Measurements from ENCODE around the gene ARTN. TPM values are rescaled to one million over a fixed set of nuclear protein-coding genes. Genes with fewer than 3 reads are reported as not detected.

The ARTN gene
- total RNA-seq, 1 donor from 2014 or later = 1.6 TPM

DNA sequence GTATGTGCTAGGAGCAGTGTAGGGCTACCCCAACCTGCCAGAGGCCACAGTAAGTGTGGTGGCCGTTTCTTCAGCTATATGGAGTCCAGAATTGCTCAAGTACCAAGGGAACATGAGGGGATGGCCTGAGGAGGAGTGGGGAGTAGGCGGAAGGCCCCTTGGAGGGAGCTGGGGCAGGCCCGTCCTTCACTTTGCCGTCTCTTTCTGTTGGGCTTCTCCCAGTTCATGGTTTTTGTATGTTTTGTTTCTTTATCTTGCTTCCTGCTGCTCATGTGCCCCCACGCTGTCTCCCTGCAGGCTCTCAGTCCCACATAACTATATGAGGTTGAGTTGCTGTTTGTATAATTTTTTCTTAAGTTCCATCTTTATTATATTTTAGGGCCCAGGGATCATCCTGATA, 30.3 kb downstream of the ARTN start:
- Mint-ChIP-seq H3K4me1 (no peaks in the 10 kb centered on the region), H3K27ac (no peak overlapping the region), H3K4me3 (no peak overlapping the region), H3K9me3 (peaks cover 11% of the 10 kb centered on the region), H3K27me3 (ENCODE audit: low read depth) (no peaks in the 10 kb centered on the region), H3K36me3 (peaks cover 13% of the 10 kb centered on the region)
- no peak for DNase-seq (ENCODE audit: low spot score in 2 of 2, unreplicated experiment in 2 of 2)
- TF ChIP-seq, protein P1, sequence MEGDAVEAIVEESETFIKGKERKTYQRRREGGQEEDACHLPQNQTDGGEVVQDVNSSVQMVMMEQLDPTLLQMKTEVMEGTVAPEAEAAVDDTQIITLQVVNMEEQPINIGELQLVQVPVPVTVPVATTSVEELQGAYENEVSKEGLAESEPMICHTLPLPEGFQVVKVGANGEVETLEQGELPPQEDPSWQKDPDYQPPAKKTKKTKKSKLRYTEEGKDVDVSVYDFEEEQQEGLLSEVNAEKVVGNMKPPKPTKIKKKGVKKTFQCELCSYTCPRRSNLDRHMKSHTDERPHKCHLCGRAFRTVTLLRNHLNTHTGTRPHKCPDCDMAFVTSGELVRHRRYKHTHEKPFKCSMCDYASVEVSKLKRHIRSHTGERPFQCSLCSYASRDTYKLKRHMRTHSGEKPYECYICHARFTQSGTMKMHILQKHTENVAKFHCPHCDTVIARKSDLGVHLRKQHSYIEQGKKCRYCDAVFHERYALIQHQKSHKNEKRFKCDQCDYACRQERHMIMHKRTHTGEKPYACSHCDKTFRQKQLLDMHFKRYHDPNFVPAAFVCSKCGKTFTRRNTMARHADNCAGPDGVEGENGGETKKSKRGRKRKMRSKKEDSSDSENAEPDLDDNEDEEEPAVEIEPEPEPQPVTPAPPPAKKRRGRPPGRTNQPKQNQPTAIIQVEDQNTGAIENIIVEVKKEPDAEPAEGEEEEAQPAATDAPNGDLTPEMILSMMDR (IDR thresholded peaks at IDR 0.05; ENCODE audit: unreplicated experiment) = no peak

DNA sequence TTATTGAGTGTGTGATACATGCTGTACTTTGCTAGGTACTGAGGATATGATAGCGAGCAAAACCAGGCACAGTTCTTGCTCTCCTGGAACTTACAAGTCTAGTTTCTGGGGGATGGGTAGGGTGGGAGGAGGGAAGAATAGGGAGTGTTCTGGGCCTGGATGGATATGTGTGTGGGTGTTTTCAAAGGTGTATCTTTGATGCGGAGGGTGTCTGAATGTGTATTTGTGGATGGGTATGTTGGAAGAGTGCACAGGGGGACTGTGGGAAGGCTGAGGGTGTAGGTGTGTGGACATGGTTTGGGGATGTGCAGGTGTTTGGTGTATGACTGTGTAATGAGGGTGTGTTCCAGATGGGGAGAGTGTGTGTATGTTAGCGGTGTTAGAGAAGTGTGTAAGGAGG, 31.7 kb downstream of the ARTN start:
- peaks cover 7% of the 10 kb centered on the region for H3K4me1 Mint-ChIP-seq
- TF ChIP-seq, protein P1 (IDR thresholded peaks at IDR 0.05; ENCODE audit: unreplicated experiment) = no peak
- H3K27ac Mint-ChIP-seq = no peak overlapping the region
- peaks cover 13% of the 10 kb centered on the region for H3K36me3 Mint-ChIP-seq
- H3K27me3 Mint-ChIP-seq (ENCODE audit: low read depth) = no peaks in the 10 kb centered on the region
- no peak for DNase-seq (ENCODE audit: low spot score in 2 of 2, unreplicated experiment in 2 of 2)
- peaks cover 11% of the 10 kb centered on the region for H3K9me3 Mint-ChIP-seq
- H3K4me3 Mint-ChIP-seq = no peak overlapping the region

DNA sequence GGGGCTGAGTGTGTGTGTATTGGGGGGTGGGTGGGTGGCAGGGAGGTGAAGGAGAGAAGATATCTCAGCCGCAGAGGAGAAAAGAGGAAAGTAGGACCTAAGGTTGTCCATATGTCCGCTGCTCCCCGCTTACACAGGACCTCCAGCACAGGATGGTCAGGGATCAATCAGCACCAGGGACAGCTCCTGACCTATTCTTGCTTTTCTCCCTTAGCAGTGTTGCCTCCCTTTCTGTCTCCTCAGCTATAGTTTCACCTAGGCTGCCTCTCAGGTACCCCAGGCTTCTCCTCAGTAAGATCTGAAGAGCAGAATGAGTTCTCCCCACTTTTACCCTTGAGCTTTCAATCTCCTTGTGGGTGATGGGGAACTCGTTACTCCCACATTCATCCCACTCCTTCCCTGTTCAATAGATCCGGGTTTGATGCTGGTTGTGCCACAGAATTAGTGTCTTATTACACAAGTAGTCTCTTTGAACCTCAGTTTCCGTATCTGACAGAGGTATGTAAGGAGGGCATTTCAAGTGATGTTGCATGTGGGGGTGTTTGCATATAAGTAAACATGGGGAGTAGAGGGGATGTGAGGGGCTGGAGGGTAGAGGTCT, 34.8 kb downstream of the ARTN start:
- no peaks in the 10 kb centered on the region for H3K27me3 Mint-ChIP-seq (ENCODE audit: low read depth)
- peaks cover 11% of the 10 kb centered on the region for H3K9me3 Mint-ChIP-seq
- TF ChIP-seq, protein P1 (IDR thresholded peaks at IDR 0.05; ENCODE audit: unreplicated experiment) = no peak
- peaks cover 15% of the 10 kb centered on the region for H3K4me1 Mint-ChIP-seq
- no peak overlapping the region for H3K4me3 Mint-ChIP-seq
- no peak overlapping the region for H3K27ac Mint-ChIP-seq
- peaks cover 13% of the 10 kb centered on the region for H3K36me3 Mint-ChIP-seq
- no peak for DNase-seq (ENCODE audit: low spot score in 2 of 2, unreplicated experiment in 2 of 2)

DNA sequence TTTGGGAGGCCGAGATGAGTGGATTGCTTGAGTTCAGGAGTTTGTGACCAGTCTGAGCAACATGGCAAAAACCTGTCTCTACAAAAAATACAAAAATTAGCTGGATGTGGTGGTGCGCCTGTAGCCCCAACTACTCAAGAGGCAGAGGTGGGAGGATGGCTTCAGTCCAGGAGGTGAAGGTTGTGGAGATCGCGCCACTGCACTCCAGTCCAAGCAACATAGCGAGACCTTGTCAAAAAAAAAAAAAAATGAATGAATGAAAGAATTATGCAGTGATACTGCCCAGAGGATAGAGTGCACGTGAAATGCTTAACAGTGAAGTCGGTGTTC, 35.8 kb downstream of the ARTN start:
- Mint-ChIP-seq H3K4me1 (peaks cover 22% of the 10 kb centered on the region), H3K4me3 (peak overlapping the region; percentile 96), H3K27ac (no peak overlapping the region), H3K36me3 (peaks cover 13% of the 10 kb centered on the region), H3K9me3 (peaks cover 11% of the 10 kb centered on the region), H3K27me3 (ENCODE audit: low read depth) (no peaks in the 10 kb centered on the region)
- DNase-seq (ENCODE audit: low spot score in 2 of 2, unreplicated experiment in 2 of 2) = no peak
- TF ChIP-seq, protein P1 (IDR thresholded peaks at IDR 0.05; ENCODE audit: unreplicated experiment) = no peak

DNA sequence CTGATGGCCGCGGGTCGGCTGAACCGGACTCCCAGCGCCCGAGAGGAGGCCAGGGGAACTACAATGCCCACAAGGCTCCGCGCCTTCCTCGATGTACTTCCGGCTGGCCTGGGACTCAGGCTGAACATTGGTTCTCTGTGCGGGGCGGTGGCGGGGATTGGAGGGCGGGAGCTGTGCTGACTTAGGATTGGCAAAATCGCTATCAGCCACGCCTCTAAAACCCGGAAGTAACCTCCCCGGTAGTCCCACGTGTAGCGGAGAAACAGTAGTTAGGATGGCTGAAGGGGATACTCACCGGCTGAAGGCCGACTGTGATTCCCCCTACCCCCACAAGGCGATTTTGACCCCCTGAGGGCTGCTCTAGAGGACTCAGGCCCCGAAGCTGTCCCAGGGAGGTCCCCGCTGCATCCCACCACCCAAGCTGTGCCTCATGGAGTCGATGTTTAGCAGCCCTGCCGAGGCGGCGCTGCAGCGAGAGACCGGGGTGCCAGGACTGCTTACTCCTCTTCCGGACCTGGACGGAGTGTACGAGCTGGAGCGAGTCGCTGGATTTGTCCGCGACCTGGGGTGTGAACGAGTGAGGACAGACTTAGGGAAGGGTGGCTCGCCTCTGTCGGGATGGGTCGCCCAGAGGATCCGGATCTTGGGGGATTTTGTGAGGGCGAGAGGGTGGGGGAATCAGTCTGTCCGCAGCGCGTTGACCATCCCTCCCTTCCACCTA, 36.3 kb downstream of the ARTN start, which contains the start of gene DPH2:
DPH2 (plus strand) TSS at position 265 of the 721 bp plus-strand sequence; CDS start at position 431, 166 bp downstream.
- DNase-seq (ENCODE audit: low spot score in 2 of 2, unreplicated experiment in 2 of 2) = peak; percentile 87 to 91
- Mint-ChIP-seq H3K9me3 (peaks cover 11% of the 10 kb centered on the region), H3K27me3 (ENCODE audit: low read depth) (no peaks in the 10 kb centered on the region), H3K4me3 (peak within 1 kb of the TSS; percentile 96), H3K36me3 (peaks cover 13% of the 10 kb centered on the region), H3K4me1 (peaks cover 22% of the 10 kb centered on the region), H3K27ac (peak within 1 kb of the TSS; percentile 88)
- TF ChIP-seq, protein P1 (IDR thresholded peaks at IDR 0.05; ENCODE audit: unreplicated experiment) = no peak
